HG02642 (cell line): ENCODE measurements around the gene NXPH1.
"Not testable (repeated sequence)": the region's sequence is repeated elsewhere in the genome, so short reads cannot be mapped to it uniquely, and the experiment has no call there.

Source experiments
- ATAC-seq: cut with Tn5 transposase; IDR thresholded peaks from one replicate; pipeline ENCODE4 v1.9.1; 2021; ENCODE audit warnings: mild to moderate bottlenecking; ENCODE audit not compliant: unreplicated experiment, poor library complexity

NXPH1 gene

GRCh38 chr7:8668627-8669500, 235.5 kb downstream of the NXPH1 start:
- ATAC-seq = no peak

- ATAC-seq = no peak
Observed at GRCh38 chr7:8669501-8669851, 236.1 kb downstream of the NXPH1 start.

GRCh38 chr7:8684426-8684825, 251.0 kb downstream of the NXPH1 start:
- no peak for ATAC-seq

- no peak for ATAC-seq
Observed at GRCh38 chr7:8699875-8700624, 266.6 kb downstream of the NXPH1 start.

- no peak for ATAC-seq
Observed at GRCh38 chr7:8702807-8703206, 269.4 kb downstream of the NXPH1 start.

- ATAC-seq = no peak
Observed at GRCh38 chr7:8710124-8710523, 276.7 kb downstream of the NXPH1 start.

GRCh38 chr7:8714791-8715190, 281.4 kb downstream of the NXPH1 start:
- no peak for ATAC-seq

- no peak for ATAC-seq
Observed at GRCh38 chr7:8719102-8719501, 285.7 kb downstream of the NXPH1 start.

GRCh38 chr7:8724080-8724718, 290.8 kb downstream of the NXPH1 start:
- ATAC-seq = peak; percentile 81

GRCh38 chr7:8731756-8732155, 298.3 kb downstream of the NXPH1 start:
- not testable (repeated sequence) for ATAC-seq

- no peak for ATAC-seq
Observed at GRCh38 chr7:8739837-8740236, 306.4 kb downstream of the NXPH1 start.

- ATAC-seq = no peak
Observed at GRCh38 chr7:8742837-8743236, 309.4 kb downstream of the NXPH1 start.

- ATAC-seq = no peak
Observed at GRCh38 chr7:8747338-8747737, 313.9 kb downstream of the NXPH1 start.

GRCh38 chr7:8751557-8752231, 318.3 kb downstream of the NXPH1 start:
- no peak for ATAC-seq

- ATAC-seq = no peak
Observed at GRCh38 chr7:8753355-8753754, 319.9 kb downstream of the NXPH1 start.

- ATAC-seq = no peak
Observed at GRCh38 chr7:8761731-8762130, 328.3 kb downstream of the NXPH1 start.

- ATAC-seq = no peak
Observed at GRCh38 chr7:8762803-8763202, 329.4 kb downstream of the NXPH1 start.

GRCh38 chr7:8765374-8765773, 332.0 kb downstream of the NXPH1 start:
- ATAC-seq = no peak

- ATAC-seq = no peak
Observed at GRCh38 chr7:8773518-8773917, 340.1 kb downstream of the NXPH1 start.

- no peak for ATAC-seq
Observed at GRCh38 chr7:8778459-8778858, 345.1 kb downstream of the NXPH1 start.

- no peak for ATAC-seq
Observed at GRCh38 chr7:8781166-8781565, 347.8 kb downstream of the NXPH1 start.
